ENCODE data around the gene TNIK.
"Not testable (repeated sequence)": the region's sequence is repeated elsewhere in the genome, so short reads cannot be mapped to it uniquely, and the experiment has no call there.

GRCh38 chr3:171382347-171382746, 77.9 kb downstream of the TNIK start:
- not testable (repeated sequence) for TF ChIP-seq SPI1, TAF1, POLR2AphosphoS5, POLR2A (IDR thresholded peaks at IDR 0.05; ENCODE audit: low read depth, low read length)

Data from GM12891 (cell line).